Measurements from ENCODE around the gene ZFP2.

The ZFP2 gene

GRCh38 chr5:178902849-178903248, 7.1 kb downstream of the ZFP2 start:
- TF ChIP-seq EZH2phosphoT487 (conservative IDR thresholded peaks at IDR 0.05; ENCODE audit: low read length) (no peak), CTCF (IDR thresholded peaks at IDR 0.05; ENCODE audit: insufficient read depth, low read length, poor library complexity, severe bottlenecking) (no peak)
- no peaks in the 10 kb centered on the region for H3K27me3 ChIP-seq (ENCODE audit: low read length)
- H3K27ac ChIP-seq (ENCODE audit: low read depth, low read length): no peak overlapping the region
- H3F3A ChIP-seq (ENCODE audit: insufficient read depth): no peaks in the 10 kb centered on the region
- H3K9ac ChIP-seq (ENCODE audit: low read length): no peak overlapping the region
- no peak overlapping the region for H2AFZ ChIP-seq (ENCODE audit: low read depth, low read length, severe bottlenecking)
- H3K4me2 ChIP-seq (ENCODE audit: low read depth, low read length, poor library complexity, severe bottlenecking): no peak overlapping the region
- no peak overlapping the region for H3K4me3 ChIP-seq (ENCODE audit: insufficient read depth, low read length, poor library complexity, severe bottlenecking)
- no peaks in the 10 kb centered on the region for H4K20me1 ChIP-seq (ENCODE audit: low read depth, low read length)
- H3K36me3 ChIP-seq (ENCODE audit: low read length): no peaks in the 10 kb centered on the region
- H3K9me3 ChIP-seq (ENCODE audit: insufficient read depth, low read length): no peaks in the 10 kb centered on the region
- H3K9me2 ChIP-seq (replicated peaks; ENCODE audit: insufficient read depth, low read length): no peaks in the 10 kb centered on the region
- H3K79me2 ChIP-seq (ENCODE audit: insufficient read depth, low read length): no peaks in the 10 kb centered on the region

GRCh38 chr5:178931846-178932760, 36.4 kb downstream of the ZFP2 start:
- peaks cover 3% of the 10 kb centered on the region; the same call in 1 of the 2 replicates for H3K36me3 ChIP-seq (ENCODE audit: low read length)
- no peak overlapping the region for H3K27ac ChIP-seq (ENCODE audit: low read depth, low read length)
- no peak overlapping the region for H3K4me2 ChIP-seq (ENCODE audit: low read depth, low read length, poor library complexity, severe bottlenecking)
- H3K4me3 ChIP-seq (ENCODE audit: insufficient read depth, low read length, poor library complexity, severe bottlenecking): no peak overlapping the region
- no peaks in the 10 kb centered on the region for H3F3A ChIP-seq (ENCODE audit: insufficient read depth)
- TF ChIP-seq CTCF (IDR thresholded peaks at IDR 0.05; ENCODE audit: insufficient read depth, low read length, poor library complexity, severe bottlenecking) (no peak), EZH2phosphoT487 (conservative IDR thresholded peaks at IDR 0.05; ENCODE audit: low read length) (no peak)
- no peaks in the 10 kb centered on the region for H3K79me2 ChIP-seq (ENCODE audit: insufficient read depth, low read length)
- no peaks in the 10 kb centered on the region for H3K9me2 ChIP-seq (replicated peaks; ENCODE audit: insufficient read depth, low read length)
- H2AFZ ChIP-seq (ENCODE audit: low read depth, low read length, severe bottlenecking): no peak overlapping the region
- no peaks in the 10 kb centered on the region for H3K27me3 ChIP-seq (ENCODE audit: low read length)
- H3K9ac ChIP-seq (ENCODE audit: low read length): no peak overlapping the region
- no peaks in the 10 kb centered on the region for H4K20me1 ChIP-seq (ENCODE audit: low read depth, low read length)
- H3K9me3 ChIP-seq (ENCODE audit: insufficient read depth, low read length): peaks cover 58% of the 10 kb centered on the region; the same call in 1 of the 2 replicates

GRCh38 chr5:178940569-178941360, 45.1 kb downstream of the ZFP2 start, which contains the start of gene ZNF454:
Gene ZNF454, plus strand, starts transcription at chr5:178941198. Its CDS starts 1,594 bp downstream, at chr5:178942792.
- H3K79me2 ChIP-seq (ENCODE audit: insufficient read depth, low read length): no peaks in the 10 kb centered on the region
- no peak within 1 kb of the TSS for H3K4me2 ChIP-seq (ENCODE audit: low read depth, low read length, poor library complexity, severe bottlenecking)
- no peaks in the 10 kb centered on the region for H3K9me2 ChIP-seq (replicated peaks; ENCODE audit: insufficient read depth, low read length)
- no peak within 1 kb of the TSS for H3K9ac ChIP-seq (ENCODE audit: low read length)
- no peaks in the 10 kb centered on the region for H3K36me3 ChIP-seq (ENCODE audit: low read length)
- no peak within 1 kb of the TSS for H3K27ac ChIP-seq (ENCODE audit: low read depth, low read length)
- TF ChIP-seq CTCF (IDR thresholded peaks at IDR 0.05; ENCODE audit: insufficient read depth, low read length, poor library complexity, severe bottlenecking) (no peak), EZH2phosphoT487 (conservative IDR thresholded peaks at IDR 0.05; ENCODE audit: low read length) (no peak)
- H4K20me1 ChIP-seq (ENCODE audit: low read depth, low read length): no peaks in the 10 kb centered on the region
- no peaks in the 10 kb centered on the region for H3K27me3 ChIP-seq (ENCODE audit: low read length)
- H3F3A ChIP-seq (ENCODE audit: insufficient read depth): no peaks in the 10 kb centered on the region
- no peak within 1 kb of the TSS for H3K4me3 ChIP-seq (ENCODE audit: insufficient read depth, low read length, poor library complexity, severe bottlenecking)
- H3K9me3 ChIP-seq (ENCODE audit: insufficient read depth, low read length): no peaks in the 10 kb centered on the region
- H2AFZ ChIP-seq (ENCODE audit: low read depth, low read length, severe bottlenecking): no peak within 1 kb of the TSS
